ENCODE results near the gene RIOK3.
"Not testable (repeated sequence)": the region's sequence is repeated elsewhere in the genome, so short reads cannot be mapped to it uniquely, and the experiment has no call there.

Gene RIOK3

GRCh38 chr18:23468753-23469459 is 15.8 kb downstream of the RIOK3 start:
- Histone ChIP-seq H3K27ac (ENCODE audit: insufficient read depth, low read length, poor library complexity, severe bottlenecking) (no peak overlapping the region), H3K4me1 (ENCODE audit: control insufficient read depth, insufficient read depth, low read length, poor library complexity, severe bottlenecking) (no peaks in the 10 kb centered on the region)

DNA sequence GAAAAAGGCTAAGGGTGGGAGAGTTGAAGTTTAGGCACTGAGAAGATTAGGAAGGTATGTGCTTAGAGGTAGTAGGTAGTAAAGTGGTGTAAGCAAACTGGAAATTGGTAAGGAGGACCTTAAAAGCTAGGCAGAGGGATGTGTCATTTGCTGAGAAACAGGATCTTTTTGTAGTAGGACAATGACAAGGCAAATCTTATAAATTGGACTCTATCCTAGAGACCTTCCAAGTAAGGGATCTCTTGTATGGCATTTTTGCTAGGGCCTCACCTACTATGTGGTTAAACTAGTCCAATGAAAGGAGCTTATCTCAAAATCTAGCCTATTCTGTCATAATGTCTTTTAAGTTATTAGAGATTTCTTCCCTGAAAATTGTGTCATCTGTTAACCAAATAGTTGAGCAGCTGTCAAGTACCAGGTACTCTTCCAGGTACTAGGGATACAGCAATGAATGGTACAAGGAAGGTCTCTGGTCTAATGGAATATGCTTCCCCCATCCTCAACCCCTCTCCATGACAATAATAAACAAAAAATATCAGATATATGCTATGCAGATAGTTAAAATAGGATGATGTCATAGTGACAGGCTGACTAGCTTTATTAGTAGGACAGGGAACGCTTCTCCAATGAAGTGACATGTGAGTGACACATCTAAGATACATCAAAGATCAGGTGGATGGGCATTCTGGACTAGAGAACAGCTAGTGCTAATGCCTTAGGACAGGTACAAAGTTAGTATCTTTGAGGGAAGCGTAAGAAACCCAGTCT is 17.7 kb downstream of the RIOK3 start:
- H3K4me1 ChIP-seq (ENCODE audit: control insufficient read depth, insufficient read depth, low read length, poor library complexity, severe bottlenecking): no peaks in the 10 kb centered on the region
- no peak overlapping the region for H3K27ac ChIP-seq (ENCODE audit: insufficient read depth, low read length, poor library complexity, severe bottlenecking)
- no peak for DNase-seq
- no peaks in the 10 kb centered on the region for H3K9me3 ChIP-seq (ENCODE audit: control insufficient read depth, low read length)
- H3K36me3 ChIP-seq (ENCODE audit: control insufficient read depth, insufficient read depth, low read length): peaks cover 76% of the 10 kb centered on the region
- H3K4me3 ChIP-seq (ENCODE audit: insufficient read depth, low read depth, low read length, poor library complexity, severe bottlenecking): no peak overlapping the region
- no peaks in the 10 kb centered on the region for H3K27me3 ChIP-seq (replicated peaks; ENCODE audit: control insufficient read depth, insufficient read depth, low read length, poor library complexity, severe bottlenecking)

More at GRCh38 chr18:23468753-23469459, 15.8 kb downstream of the RIOK3 start:
- Histone ChIP-seq H3K9me3 (ENCODE audit: control insufficient read depth, low read length) (no peaks in the 10 kb centered on the region), H3K27me3 (replicated peaks; ENCODE audit: control insufficient read depth, insufficient read depth, low read length, poor library complexity, severe bottlenecking) (no peaks in the 10 kb centered on the region), H3K4me3 (ENCODE audit: insufficient read depth, low read depth, low read length, poor library complexity, severe bottlenecking) (no peak overlapping the region), H3K36me3 (ENCODE audit: control insufficient read depth, insufficient read depth, low read length) (peaks cover 71% of the 10 kb centered on the region)
- DNase-seq: no peak

DNA sequence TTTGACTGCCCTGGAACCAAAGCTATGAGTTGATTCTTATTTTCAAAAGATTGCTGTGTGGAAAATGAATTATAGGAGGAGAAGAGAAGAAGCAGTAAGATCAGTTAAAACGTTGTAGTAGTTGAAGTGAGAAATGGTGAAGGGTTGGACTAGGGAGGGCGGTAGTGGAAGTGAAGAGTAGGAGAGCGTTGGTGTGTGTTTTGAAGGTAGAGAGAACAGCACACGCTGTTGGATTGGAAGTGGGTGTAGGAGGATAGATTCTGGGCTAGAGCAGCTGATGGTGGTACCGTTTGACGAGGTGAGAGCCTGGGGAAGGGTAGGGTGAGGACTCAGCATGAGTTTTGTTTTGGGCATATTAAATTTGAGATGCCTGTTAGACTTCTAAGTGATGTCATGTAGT is 18.4 kb downstream of the RIOK3 start:
- H3K4me1 ChIP-seq (ENCODE audit: control insufficient read depth, insufficient read depth, low read length, poor library complexity, severe bottlenecking): no peaks in the 10 kb centered on the region
- H3K4me3 ChIP-seq (ENCODE audit: insufficient read depth, low read depth, low read length, poor library complexity, severe bottlenecking): no peak overlapping the region
- H3K36me3 ChIP-seq (ENCODE audit: control insufficient read depth, insufficient read depth, low read length): peaks cover 76% of the 10 kb centered on the region
- no peak overlapping the region for H3K27ac ChIP-seq (ENCODE audit: insufficient read depth, low read length, poor library complexity, severe bottlenecking)
- no peaks in the 10 kb centered on the region for H3K9me3 ChIP-seq (ENCODE audit: control insufficient read depth, low read length)
- H3K27me3 ChIP-seq (replicated peaks; ENCODE audit: control insufficient read depth, insufficient read depth, low read length, poor library complexity, severe bottlenecking): no peaks in the 10 kb centered on the region
- no peak for DNase-seq

- Histone ChIP-seq H3K36me3 (ENCODE audit: control insufficient read depth, insufficient read depth, low read length) (peaks cover 54% of the 10 kb centered on the region), H3K4me3 (ENCODE audit: insufficient read depth, low read depth, low read length, poor library complexity, severe bottlenecking) (no peak overlapping the region), H3K27ac (ENCODE audit: insufficient read depth, low read length, poor library complexity, severe bottlenecking) (no peak overlapping the region)
Observed at GRCh38 chr18:23479829-23480505, 26.9 kb downstream of the RIOK3 start.

DNA sequence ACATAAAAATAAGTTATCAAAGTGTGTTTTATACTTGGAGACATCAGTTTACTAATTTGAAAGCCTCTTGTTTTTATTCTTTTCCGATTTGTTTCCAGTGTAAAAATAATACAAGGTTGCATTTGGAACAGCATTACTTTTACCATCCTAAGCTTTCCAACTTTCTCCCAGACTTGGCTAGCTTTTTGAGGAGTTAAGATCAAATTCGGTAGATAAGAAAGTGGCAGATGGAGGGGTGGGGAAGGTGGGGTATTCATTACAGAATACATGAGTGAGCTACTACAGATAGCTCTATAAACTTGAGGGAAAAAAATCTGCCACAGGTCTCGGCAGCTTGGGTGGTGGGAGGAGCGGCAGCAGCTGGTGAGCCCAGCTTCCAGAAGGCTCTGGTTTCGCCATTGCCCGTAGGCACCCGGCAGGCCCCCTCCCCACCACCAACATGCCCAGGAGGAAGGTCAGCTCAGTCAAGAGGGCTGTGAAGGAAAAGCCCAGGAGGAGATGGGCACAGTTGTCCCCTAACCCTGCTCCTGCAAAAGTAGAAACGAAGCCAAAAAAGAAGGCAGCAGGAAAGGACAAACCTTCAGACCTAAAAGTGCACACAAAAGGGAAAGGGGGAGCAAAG is 31.6 kb downstream of the RIOK3 start:
- no peak overlapping the region for H3K4me3 ChIP-seq (ENCODE audit: insufficient read depth, low read depth, low read length, poor library complexity, severe bottlenecking)
- H3K9me3 ChIP-seq (ENCODE audit: control insufficient read depth, low read length): no peaks in the 10 kb centered on the region
- no peak overlapping the region for H3K27ac ChIP-seq (ENCODE audit: insufficient read depth, low read length, poor library complexity, severe bottlenecking)
- peaks cover 19% of the 10 kb centered on the region for H3K36me3 ChIP-seq (ENCODE audit: control insufficient read depth, insufficient read depth, low read length)
- H3K4me1 ChIP-seq (ENCODE audit: control insufficient read depth, insufficient read depth, low read length, poor library complexity, severe bottlenecking): no peaks in the 10 kb centered on the region
- no peak for DNase-seq
- H3K27me3 ChIP-seq (replicated peaks; ENCODE audit: control insufficient read depth, insufficient read depth, low read length, poor library complexity, severe bottlenecking): no peaks in the 10 kb centered on the region

More at GRCh38 chr18:23479829-23480505, 26.9 kb downstream of the RIOK3 start:
- no peaks in the 10 kb centered on the region for H3K9me3 ChIP-seq (ENCODE audit: control insufficient read depth, low read length)
- DNase-seq: no peak
- no peaks in the 10 kb centered on the region for H3K4me1 ChIP-seq (ENCODE audit: control insufficient read depth, insufficient read depth, low read length, poor library complexity, severe bottlenecking)
- H3K27me3 ChIP-seq (replicated peaks; ENCODE audit: control insufficient read depth, insufficient read depth, low read length, poor library complexity, severe bottlenecking): no peaks in the 10 kb centered on the region

DNA sequence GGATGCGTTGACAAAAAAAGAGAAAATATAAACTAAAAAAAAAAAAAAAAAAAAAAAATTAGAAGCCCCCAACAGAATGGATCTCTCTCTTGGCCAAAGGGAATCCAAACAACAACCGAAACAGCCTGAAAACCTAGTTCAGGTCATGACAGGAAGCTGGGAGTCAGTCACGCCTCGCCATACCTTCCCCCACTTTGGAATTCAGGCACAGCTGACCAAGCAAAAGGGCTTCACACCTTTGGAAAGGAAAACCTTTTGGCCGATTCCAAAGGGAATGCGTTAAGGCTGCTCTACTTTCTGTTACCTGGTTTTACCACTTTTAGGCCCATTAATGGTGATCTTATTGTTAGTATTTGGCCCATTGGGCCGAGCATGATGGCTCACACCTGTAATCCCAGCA is 32.3 kb downstream of the RIOK3 start:
- Histone ChIP-seq H3K27ac (ENCODE audit: insufficient read depth, low read length, poor library complexity, severe bottlenecking) (no peak overlapping the region), H3K4me3 (ENCODE audit: insufficient read depth, low read depth, low read length, poor library complexity, severe bottlenecking) (no peak overlapping the region), H3K9me3 (ENCODE audit: control insufficient read depth, low read length) (no peaks in the 10 kb centered on the region), H3K36me3 (ENCODE audit: control insufficient read depth, insufficient read depth, low read length) (peaks cover 12% of the 10 kb centered on the region), H3K27me3 (replicated peaks; ENCODE audit: control insufficient read depth, insufficient read depth, low read length, poor library complexity, severe bottlenecking) (no peaks in the 10 kb centered on the region), H3K4me1 (ENCODE audit: control insufficient read depth, insufficient read depth, low read length, poor library complexity, severe bottlenecking) (no peaks in the 10 kb centered on the region)
- no peak for DNase-seq

DNA sequence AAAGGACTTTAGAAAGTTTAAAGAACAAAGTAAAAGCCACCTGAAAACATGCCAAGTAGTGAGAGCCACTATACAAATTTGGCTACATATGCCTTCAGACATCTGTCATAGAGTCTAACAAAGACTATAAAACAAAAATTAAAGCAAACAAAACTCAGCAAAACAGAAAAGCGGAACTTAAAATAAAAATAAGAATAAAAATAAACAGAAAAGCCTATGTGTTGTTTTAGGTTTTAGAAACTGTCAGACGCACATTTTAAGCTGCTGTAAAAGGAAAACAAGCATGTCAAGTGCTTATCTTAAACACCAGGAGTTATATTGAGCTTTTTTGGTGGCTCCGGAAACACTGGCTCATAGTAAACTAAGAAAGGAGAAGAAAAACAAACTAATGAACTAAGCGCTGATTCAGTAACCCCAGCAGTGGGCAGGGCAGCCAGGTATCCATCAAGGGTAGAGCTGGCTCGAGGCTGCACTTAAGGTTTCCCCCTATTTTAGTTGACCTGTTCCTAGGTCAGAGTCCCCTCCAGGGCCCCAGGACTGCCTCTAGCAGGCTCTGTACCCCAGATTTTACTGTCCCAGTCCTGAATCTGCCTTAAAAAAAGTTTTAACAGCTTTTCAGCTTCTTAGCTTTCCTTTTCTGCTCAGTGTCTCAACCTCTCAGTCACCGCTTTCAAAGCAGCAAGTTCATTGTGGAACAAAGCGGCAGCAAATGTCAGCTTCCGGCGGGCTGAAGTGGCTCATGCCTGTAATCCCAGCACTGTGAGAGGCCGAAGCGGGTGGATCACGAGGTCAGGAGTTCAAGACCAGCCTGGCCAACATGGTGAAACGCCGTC is 34.9 kb downstream of the RIOK3 start:
- H3K27me3 ChIP-seq (replicated peaks; ENCODE audit: control insufficient read depth, insufficient read depth, low read length, poor library complexity, severe bottlenecking): no peaks in the 10 kb centered on the region
- H3K9me3 ChIP-seq (ENCODE audit: control insufficient read depth, low read length): no peaks in the 10 kb centered on the region
- DNase-seq: no peak
- H3K4me1 ChIP-seq (ENCODE audit: control insufficient read depth, insufficient read depth, low read length, poor library complexity, severe bottlenecking): no peaks in the 10 kb centered on the region
- H3K27ac ChIP-seq (ENCODE audit: insufficient read depth, low read length, poor library complexity, severe bottlenecking): peak overlapping the region; percentile 45
- H3K36me3 ChIP-seq (ENCODE audit: control insufficient read depth, insufficient read depth, low read length): no peaks in the 10 kb centered on the region
- H3K4me3 ChIP-seq (ENCODE audit: insufficient read depth, low read depth, low read length, poor library complexity, severe bottlenecking): peak overlapping the region; percentile 35

GRCh38 chr18:23489586-23489985 is 36.5 kb downstream of the RIOK3 start:
- not testable (repeated sequence) for H3K4me1 ChIP-seq (ENCODE audit: control insufficient read depth, insufficient read depth, low read length, poor library complexity, severe bottlenecking); H3K36me3 ChIP-seq (ENCODE audit: control insufficient read depth, insufficient read depth, low read length); H3K9me3 ChIP-seq (ENCODE audit: control insufficient read depth, low read length); DNase-seq; H3K4me3 ChIP-seq (ENCODE audit: insufficient read depth, low read depth, low read length, poor library complexity, severe bottlenecking); H3K27me3 ChIP-seq (replicated peaks; ENCODE audit: control insufficient read depth, insufficient read depth, low read length, poor library complexity, severe bottlenecking); H3K27ac ChIP-seq (ENCODE audit: insufficient read depth, low read length, poor library complexity, severe bottlenecking)

DNA sequence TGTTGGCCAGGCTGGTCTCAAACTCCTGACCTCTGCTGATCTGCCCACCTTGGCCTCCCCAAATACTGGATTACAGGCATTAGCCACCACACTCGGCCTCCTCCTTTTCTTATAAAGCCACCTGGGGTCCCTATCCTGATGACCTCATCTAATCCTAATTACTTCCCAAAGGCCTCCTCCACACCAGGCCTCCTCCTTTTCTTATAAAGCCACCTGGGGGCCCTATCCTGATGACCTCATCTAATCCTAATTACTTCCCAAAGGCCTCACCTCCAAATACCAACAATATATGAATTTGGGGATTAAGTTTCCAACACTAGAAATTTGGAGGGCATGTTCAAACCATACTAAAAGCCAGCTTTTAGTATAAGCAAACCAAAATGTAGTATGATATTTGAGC is 40.6 kb downstream of the RIOK3 start:
- Histone ChIP-seq H3K9me3 (ENCODE audit: control insufficient read depth, low read length) (no peaks in the 10 kb centered on the region), H3K4me3 (ENCODE audit: insufficient read depth, low read depth, low read length, poor library complexity, severe bottlenecking) (no peak overlapping the region), H3K27ac (ENCODE audit: insufficient read depth, low read length, poor library complexity, severe bottlenecking) (no peak overlapping the region), H3K36me3 (ENCODE audit: control insufficient read depth, insufficient read depth, low read length) (no peaks in the 10 kb centered on the region), H3K27me3 (replicated peaks; ENCODE audit: control insufficient read depth, insufficient read depth, low read length, poor library complexity, severe bottlenecking) (no peaks in the 10 kb centered on the region), H3K4me1 (ENCODE audit: control insufficient read depth, insufficient read depth, low read length, poor library complexity, severe bottlenecking) (peaks cover under 1% of the 10 kb centered on the region)
- no peak for DNase-seq
